ENCODE data around the gene C19orf85. TPM values are rescaled to one million over a fixed set of nuclear protein-coding genes. Genes with fewer than 3 reads are reported as not detected.

Gene C19orf85
- total RNA-seq, 1 donor: not detected

GRCh38 chr19:55443045-55443823 lies 21.3 kb downstream of the C19orf85 start, which contains the start of gene SHISA7:
Gene SHISA7 (minus strand): TSS chr19:55443300. CDS start chr19:55442863, 437 bp downstream.
- no peak for DNase-seq (ENCODE audit: low read depth)
- TF ChIP-seq CTCF (IDR thresholded peaks at IDR 0.05; ENCODE audit: insufficient read depth, low read depth, low read length): no peak
- no peak within 1 kb of the TSS for H3K4me3 ChIP-seq (ENCODE audit: low read depth, low read length)

- no peak for TF ChIP-seq CTCF (IDR thresholded peaks at IDR 0.05; ENCODE audit: insufficient read depth, low read depth, low read length)
- DNase-seq (ENCODE audit: low read depth): no peak
- no peak overlapping the region for H3K4me3 ChIP-seq (ENCODE audit: low read depth, low read length)
Measured at GRCh38 chr19:55442372-55442961, 22.1 kb downstream of the C19orf85 start.

GRCh38 chr19:55441692-55442321 lies 22.7 kb downstream of the C19orf85 start:
- no peak for TF ChIP-seq CTCF (IDR thresholded peaks at IDR 0.05; ENCODE audit: insufficient read depth, low read depth, low read length)
- no peak overlapping the region for H3K4me3 ChIP-seq (ENCODE audit: low read depth, low read length)
- no peak for DNase-seq (ENCODE audit: low read depth)

- DNase-seq (ENCODE audit: low read depth): no peak
- no peak overlapping the region for H3K4me3 ChIP-seq (ENCODE audit: low read depth, low read length)
- TF ChIP-seq CTCF (IDR thresholded peaks at IDR 0.05; ENCODE audit: insufficient read depth, low read depth, low read length): no peak
Measured at GRCh38 chr19:55441319-55441691, 23.2 kb downstream of the C19orf85 start.

GRCh38 chr19:55440411-55441105 lies 24.0 kb downstream of the C19orf85 start:
- no peak for DNase-seq (ENCODE audit: low read depth)
- no peak for TF ChIP-seq CTCF (IDR thresholded peaks at IDR 0.05; ENCODE audit: insufficient read depth, low read depth, low read length)

GRCh38 chr19:55439052-55439451 lies 25.5 kb downstream of the C19orf85 start:
- TF ChIP-seq CTCF (IDR thresholded peaks at IDR 0.05; ENCODE audit: insufficient read depth, low read depth, low read length): no peak
- no peak for DNase-seq (ENCODE audit: low read depth)
- H3K4me3 ChIP-seq (ENCODE audit: low read depth, low read length): no peak overlapping the region

More at GRCh38 chr19:55440411-55441105, 24.0 kb downstream of the C19orf85 start:
- no peak overlapping the region for H3K4me3 ChIP-seq (ENCODE audit: low read depth, low read length)
